GM19324 (cell line): ENCODE data around the gene DNAJC17.

Experiments used
- ATAC-seq: cut with Tn5 transposase; IDR thresholded peaks from one replicate; pipeline ENCODE4 v1.9.1; 2021; ENCODE audit warnings: mild to moderate bottlenecking, moderate library complexity; ENCODE audit not compliant: unreplicated experiment, low FRiP score

The DNAJC17 gene

DNA sequence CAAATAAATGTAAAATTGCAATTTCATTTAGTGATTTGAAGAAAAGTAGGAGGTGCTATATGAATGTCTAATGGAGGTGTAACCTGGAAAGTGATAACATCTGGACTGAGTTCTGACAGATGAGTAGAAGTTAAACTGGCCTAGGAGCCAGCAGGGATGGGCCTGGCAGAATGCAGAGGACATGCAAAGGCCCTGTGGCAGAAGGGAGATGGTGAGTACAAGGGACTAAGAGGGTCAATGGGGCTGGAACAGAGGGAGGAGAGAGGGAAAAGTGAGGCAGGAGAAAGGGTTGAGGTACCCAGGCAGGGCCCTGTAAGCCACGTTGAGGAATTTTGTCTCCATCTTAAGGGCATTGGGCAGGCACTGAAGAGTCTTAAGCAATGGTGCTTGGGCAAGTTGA is 24.6 kb upstream of the DNAJC17 start:
- no peak for ATAC-seq

DNA sequence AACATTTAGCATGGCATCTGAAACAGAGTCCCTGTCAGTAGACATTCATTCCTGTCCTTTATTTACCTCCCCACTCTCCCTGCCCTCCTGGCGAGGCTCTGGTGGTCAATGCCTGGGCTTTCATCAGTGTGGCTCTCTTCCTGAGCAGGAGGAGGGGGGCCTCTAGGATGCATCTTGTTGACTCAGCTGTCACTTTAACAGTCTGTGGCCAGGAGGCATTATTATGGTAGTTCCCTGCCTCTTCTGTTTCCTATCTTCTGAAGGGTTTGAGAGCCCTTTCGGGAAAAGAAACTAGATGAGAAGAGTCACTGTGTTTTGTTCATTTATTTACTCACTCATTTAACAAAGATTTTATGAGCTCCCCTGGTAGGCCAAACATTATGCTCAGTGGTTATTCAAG is 23.6 kb upstream of the DNAJC17 start:
- no peak for ATAC-seq

DNA sequence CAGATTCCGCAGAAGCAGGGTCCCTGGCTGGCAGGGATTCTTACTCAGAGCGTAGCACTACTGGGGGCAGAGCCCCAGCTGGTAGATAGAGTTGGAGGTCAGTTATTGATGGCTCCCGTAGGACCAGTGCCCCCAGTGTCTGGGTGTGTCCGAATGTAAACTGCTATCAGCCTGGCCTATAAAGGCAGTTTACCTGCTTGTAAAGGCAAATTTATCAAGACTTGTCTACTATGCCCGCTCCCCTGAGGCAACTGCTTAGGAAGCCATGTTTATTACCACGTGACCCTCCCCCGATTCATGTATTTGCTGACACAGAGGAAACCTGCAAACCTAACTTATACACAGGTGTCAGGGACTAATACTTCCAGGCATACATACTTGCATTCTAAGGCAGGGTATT is 21.8 kb upstream of the DNAJC17 start:
- ATAC-seq, result no peak

DNA sequence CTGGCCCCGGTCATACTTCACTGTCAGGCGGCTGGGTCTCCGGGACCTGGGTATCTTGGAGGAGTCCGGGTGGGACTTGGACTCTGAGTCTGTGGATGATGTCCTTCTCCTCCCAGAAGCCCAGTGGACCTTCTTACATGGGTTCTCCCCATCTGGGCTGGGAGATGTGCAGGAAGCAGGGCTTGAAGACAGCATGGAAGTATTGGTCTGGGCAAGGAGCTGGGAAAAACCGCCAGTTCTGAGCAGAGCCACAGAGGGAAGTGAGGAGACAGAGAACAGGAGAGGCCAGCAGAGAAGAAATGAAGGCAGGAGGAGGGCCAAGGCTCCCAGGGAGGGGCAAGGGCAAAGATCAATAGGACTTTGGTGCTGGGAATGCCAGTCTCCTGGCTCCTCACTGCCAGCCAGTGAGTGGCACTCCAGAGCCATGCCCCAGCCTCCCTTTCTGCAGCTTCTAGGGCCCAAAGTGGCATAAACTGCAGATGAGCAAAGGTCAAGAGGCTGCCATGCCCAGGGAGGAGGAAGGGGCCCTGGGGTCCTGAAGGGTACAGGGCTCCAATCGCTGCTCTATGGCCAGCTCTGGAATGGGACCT is 21.3 kb upstream of the DNAJC17 start, which contains the start of gene PPP1R14D:
PPP1R14D (minus strand) TSS at position 262 of the 590 bp plus-strand sequence; CDS start at position 195, 67 bp downstream.
- no peak for ATAC-seq

DNA sequence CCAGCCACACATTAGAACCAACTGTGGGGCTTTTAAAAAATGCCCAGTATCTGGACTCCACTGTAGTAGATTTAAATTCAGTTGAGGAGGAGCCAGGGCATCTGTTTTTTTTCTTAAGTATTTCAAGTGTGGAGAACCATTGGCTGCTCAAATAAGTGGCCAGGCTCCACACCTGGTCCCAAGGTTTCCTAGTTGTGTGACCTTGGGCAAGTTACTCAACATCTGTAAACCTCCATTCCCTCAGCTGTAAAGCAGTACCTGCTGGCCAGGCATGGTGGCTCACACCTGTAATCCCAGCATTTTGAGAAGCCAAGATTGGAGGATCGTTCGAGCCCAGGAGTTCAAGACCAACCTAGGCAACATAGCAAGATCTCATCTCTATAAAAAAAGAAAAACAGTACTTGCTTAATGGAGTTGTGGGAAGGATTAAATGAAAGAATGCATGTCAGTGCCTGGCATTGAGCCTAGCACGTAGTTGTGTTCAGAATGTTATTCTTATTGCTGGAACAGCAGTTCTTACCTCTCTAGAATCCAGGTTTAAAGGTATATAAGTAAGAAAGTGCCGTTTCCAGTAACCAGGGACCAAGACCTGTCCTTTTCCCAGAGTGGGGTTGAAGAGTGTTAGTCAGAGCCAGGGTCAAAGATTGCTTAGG is 19.3 kb upstream of the DNAJC17 start:
- no peak for ATAC-seq

DNA sequence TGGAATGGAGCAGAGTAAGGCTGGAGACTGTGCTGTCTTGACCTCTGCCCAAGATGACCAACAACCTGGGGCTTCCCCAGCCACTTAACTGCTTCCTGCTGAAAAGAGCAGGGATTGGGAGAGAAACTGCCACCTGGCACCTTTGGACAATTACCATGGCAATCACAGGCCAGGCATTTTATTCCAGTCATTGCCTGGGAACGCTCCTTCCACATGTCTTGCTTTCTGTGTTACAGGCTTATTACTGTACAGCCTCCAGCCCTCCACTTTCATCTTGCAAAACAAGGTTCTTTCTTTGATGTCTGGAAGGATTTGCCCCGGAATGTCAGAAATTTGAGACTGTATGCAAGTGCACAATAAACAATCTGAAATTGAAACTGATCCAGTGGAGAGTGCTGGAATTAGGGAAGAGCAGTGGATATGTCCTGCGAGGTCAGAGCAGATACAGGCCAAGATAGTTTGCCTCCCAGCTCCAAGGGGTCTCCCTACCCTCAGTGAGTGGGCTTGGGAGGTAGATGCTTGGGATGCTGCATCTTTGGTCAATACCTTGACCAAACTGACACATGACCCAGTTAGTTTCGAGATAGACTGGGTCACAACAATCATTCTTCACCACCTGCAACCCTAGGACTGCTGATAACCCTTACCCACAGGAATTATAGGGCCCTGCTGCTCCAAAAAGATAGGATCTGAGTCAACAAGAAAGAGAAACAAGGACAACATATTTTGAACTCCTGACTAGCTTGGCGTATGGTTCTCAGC is 18.6 kb upstream of the DNAJC17 start:
- ATAC-seq, result no peak

DNA sequence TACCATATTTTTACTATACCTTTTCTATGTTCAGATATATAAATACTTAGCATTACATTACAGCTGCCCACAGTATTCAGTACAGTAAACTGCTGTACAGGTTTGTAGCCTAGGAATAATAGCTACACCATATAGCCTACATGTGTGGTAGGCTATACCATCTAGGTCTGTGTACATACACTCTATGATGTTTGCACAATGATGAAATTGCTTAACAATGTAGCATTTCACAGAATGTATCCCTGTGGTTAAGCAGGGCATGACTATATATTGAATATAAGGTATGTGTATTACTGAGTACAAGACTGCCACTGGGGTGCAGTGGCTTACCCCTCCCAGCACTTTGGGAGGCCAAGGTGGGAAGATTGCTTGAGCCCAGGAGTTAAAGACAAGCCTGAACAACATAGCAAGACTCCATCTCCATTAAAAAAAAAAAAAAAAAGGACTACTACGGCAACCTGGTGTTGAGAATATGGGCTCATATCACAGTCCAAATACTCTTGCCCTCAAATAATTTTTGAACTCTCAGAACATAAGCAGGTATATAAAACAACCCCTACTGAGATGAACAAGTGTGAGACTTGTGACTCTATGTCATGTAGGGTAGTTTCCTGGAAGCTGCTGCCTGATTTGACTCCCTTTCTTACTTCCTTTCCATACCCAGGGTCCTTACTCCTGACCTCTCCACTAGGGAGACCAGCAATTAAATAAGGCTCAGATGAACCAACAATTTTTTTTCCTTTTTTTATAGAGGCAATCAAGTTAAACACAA is 16.5 kb upstream of the DNAJC17 start:
- ATAC-seq, result no peak

DNA sequence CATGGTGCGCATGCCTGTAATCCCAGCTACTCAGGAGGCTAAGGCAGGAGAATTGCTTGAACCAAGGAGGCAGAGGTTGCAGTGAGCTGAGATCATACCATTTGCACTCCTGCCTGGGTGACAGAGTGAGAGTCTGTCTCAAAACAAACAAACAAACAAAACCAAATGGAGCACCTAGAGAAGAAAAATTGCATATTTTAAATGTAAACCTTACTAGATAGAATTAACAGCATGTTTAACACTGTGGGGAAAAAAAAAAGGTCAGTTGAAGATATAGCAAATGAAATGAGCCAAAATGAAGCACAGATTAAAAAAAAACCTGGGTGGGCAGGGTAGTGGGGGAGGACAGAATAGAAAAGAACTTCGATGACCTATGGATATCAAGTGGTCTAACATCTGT is 13.9 kb upstream of the DNAJC17 start:
- ATAC-seq, result no peak

DNA sequence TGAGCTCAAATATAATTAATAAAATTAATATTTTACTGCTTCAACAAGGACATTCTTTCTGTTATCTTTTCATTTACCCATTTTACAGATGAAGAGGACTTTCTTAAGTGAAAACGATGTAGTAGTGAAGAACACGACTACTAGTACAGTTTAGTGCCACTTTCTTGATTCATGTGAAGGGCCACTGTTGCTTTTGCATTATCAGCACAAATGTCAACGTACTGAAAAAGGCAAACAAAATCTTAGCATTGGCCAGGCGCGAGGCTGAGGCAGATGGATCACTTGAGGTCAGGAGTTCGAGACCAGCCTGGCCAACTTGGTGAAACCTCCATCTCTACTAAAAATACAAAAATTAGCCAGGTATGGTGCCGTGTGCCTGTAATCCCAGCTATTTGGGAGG is 11.8 kb upstream of the DNAJC17 start:
- no peak for ATAC-seq

DNA sequence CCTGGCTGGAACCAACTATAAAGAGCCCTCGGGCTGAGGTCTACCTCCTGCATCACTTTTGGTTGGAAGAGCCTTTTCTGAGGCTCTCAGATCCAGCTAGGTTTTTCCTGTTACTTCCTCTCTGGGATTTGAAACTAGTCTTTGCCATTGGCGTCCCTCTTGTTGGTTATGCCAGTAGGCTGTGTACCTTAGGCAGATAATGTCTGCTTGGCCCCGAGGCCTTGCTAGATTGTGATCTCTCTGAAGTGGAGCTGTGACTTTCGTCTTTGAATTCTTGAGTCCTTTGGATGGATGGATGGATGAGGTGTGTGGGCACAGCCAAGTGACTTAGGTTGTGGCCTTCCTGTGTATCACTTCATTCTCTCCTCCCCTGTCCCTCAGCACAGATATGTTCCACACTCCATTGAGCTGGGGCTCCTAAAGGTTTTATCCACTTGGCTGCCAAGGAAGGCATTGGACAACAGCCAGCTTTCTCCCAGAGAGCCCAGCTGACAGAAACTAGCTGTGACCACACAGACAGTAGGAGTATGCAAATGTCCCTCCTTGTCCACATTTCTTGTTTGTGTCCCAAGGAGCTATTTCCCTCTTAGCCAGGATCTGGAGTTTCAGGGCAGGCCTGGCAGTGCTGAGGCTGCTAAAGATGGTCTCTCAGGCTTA is 7.9 kb upstream of the DNAJC17 start:
- ATAC-seq, result no peak

DNA sequence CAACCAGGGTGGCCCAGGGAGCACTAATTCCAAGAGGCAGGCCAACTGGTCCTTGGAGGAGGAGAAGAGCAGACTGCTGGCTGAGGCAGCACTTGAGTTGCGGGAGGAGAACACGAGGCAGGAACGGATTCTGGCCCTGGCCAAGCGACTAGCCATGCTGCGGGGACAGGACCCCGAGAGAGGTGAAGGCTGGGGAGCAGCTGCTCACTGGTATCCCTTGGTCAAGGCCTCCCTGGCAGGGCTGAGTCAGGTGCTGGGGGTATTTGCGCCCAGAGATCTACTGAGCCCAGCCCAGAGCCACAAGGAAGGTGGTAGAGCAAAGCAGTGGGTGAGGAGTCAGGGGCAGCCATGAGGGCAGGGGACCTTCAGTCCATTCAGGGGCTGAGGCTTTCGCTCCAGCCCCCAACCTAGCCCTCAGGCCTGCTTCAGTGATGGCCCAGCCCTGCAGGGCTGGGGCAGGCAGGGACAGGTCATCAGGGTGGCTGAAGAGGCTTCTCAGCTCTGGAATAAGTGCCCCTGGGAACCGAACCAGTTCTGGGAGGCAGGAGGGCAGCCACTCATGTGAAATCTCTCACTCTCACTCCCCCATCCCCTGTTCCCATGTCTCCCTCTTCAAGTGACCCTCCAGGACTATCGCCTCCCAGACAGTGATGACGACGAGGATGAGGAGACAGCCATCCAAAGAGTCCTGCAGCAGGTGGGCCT is 5.6 kb upstream of the DNAJC17 start:
- ATAC-seq, result no peak

DNA sequence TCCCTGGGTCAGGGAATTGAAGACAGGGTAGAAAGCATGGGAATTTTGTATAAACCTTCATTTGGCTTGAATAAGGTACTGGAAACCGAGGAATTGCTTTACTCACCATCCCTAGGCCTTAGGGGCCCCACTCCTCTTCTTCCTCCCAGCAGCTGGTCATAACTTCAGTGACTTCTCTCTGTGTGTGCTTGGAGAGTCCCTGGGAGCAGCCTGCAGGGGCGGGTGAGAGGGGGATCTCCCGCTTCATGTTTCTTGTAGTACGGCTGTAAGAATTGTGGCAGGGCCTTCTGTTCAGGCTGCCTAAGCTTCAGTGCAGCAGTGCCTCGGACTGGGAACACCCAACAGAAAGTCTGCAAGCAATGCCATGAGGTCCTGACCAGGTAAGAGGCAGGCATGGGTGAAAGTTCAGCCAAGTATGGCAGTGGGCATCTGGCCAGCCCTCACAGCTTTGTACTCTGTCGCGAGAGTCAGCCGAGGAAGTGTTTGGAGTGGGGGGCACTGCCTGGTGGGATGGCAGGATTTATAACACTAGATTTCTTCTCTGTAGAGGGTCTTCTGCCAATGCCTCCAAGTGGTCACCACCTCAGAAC is 1.7 kb upstream of the DNAJC17 start:
- no peak for ATAC-seq

DNA sequence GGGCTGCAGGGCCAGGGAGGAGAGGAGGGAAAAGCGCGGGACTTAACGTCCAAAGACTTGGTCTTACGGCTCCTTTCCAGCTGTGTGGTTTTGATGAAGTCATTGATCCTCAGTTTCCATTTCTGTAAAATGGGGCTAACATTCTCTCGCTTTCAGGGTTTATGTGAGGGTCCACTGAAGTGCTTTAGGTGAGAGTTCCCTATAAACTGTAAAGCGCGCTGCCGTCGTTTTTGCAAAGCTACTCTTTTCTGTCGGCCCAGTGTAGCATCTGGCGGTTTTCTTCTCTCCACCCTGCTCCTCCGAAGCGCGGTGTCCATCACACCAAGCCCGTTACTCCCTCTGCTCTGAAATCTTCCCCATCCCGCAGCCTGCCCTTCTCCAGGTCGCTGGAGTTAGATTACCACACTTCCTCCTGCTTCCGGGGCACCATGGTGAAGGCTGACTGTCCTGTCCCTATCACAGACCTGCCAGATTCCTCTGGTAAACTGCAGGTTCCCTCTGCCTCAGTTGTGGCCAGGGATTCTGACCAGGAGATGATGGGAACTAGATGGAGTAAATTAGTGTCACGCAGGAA is 702 bp upstream of the DNAJC17 start:
- ATAC-seq, result no peak

DNA sequence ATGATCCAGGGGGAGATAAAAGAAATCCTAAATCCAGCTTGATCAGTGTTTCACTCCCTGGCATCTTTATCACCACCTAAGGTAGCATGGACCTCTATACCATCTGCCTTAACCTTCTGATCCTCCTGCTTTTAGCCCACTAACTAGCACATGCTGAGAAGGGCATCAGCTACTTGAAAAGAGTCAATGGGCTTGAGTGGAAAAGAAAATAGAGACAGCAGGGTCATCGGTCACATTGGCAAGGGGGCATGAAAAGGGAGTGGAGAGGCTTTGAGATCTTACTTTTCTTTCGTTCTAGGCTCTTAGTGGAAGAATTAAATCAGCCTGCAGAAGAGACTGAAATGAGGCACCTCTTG is 623 bp downstream of the DNAJC17 start:
- no peak for ATAC-seq

DNA sequence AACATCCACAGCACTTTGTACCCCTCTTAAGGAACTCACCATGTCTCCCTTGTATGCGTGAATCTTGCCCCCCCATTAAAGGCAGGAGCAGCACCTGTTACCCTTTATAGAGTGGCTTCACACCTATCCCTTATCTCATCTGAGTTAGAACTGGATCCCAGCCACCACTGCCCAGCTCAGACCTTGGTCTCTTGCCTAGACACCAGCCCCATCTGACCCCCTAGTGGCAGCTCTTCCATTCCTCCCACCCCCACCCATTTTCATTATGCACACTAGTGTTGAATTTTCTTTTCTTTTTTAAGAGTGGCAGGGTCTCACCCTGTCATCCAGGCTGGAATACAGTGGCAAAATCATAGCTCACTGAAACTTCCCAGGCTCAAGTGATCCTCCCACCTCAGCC is 3.6 kb downstream of the DNAJC17 start:
- no peak for ATAC-seq

DNA sequence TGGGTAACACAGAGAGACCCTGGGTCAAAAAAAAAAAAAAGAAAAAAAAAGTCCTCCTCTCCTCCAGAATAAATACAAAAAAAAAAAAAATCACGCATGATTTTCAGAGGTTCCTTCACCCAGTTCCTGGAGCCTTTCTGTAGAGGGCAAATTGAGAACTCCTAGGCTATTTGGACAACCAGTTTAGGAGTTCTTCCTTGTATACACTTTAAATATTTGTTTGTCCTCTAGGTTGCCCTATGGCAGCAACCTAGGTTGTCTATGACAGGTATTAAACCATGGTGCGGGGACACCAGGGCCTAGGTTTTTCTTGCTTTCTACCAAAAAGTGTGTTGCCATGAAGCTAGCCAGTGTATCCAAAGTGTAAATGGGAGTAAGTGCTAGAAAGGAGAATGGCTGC is 4.2 kb downstream of the DNAJC17 start:
- no peak for ATAC-seq

DNA sequence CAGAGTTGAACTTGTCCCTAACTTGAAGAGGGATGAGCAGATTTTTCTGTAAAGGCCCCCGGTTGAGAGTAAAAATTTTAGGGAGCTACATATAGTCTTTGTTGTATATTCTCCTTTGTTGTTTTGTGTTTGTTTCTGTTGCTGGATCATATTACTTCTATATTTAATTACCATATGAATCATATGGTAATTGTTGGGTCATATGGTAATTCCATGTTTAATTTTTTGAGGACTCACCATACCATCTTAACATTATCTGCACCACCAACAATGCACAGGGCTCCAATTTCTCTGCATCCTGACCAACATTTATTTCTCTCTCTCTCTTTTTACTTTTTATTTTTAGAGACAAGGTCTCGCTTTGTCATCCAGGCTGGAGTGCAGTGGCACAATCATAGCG is 7.8 kb downstream of the DNAJC17 start:
- ATAC-seq, result no peak

DNA sequence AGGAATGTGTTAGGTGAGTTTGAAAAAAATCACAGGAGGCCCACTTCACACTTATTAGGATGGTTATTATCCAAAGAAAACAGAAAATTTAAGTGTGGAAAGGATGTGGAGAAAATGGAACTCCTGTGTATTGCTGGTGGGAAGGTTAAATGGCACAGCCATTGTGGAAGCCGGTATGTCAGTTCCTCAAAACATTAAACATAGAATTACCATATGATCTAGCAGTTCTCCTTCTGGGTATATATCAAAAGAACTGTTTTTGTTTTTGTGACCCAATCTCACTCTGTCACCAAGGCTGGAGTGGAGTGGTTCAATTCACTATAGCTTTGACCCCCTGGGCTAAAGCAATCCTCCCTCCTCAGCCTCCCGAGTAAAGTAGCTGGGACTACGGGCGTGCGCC is 10.8 kb downstream of the DNAJC17 start:
- no peak for ATAC-seq

DNA sequence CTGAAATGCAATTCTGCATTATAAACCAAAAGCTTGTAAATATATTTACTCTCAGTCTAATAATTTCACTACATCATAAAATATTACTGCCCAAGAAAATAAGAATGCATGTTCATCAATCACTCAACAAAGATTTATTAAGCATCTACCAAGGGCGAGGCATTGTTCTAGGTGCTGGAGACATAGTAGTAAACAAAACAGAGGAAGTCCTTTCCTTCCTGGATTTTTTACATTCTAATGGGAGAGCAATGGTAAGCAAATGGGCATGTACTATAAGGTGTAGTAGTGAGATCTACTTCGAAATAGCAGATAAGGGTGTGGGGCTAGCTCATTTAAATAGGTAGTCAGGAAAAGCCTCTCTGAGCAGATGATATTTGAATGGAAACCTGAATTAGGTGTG is 11.2 kb downstream of the DNAJC17 start:
- ATAC-seq, result no peak
